CD4-positive, alpha-beta T cell treated with Interferon alpha-2 for 1 hour (primary cell): ENCODE measurements around the gene ODAD3.
"Not testable (repeated sequence)": the region's sequence is repeated elsewhere in the genome, so short reads cannot be mapped to it uniquely, and the experiment has no call there.

Source experiments
- DNase-seq, 2 donors: peaks; one replicate each; pipeline ENCODE4 v3.0.0-alpha.2; 2020 to 2022

The ODAD3 gene

GRCh38 chr19:11401808-11402543 lies 32.9 kb downstream of the ODAD3 start:
- no peak for DNase-seq

GRCh38 chr19:11400798-11401197 lies 34.1 kb downstream of the ODAD3 start:
- no peak for DNase-seq

- no peak for DNase-seq
Measured at GRCh38 chr19:11399667-11400066, 35.3 kb downstream of the ODAD3 start.

- DNase-seq: no peak
Measured at GRCh38 chr19:11397089-11397610, 37.8 kb downstream of the ODAD3 start.

GRCh38 chr19:11390933-11391680 lies 43.8 kb downstream of the ODAD3 start:
- no peak for DNase-seq

GRCh38 chr19:11390359-11390758 lies 44.6 kb downstream of the ODAD3 start:
- DNase-seq: no peak

GRCh38 chr19:11387162-11388034 lies 47.5 kb downstream of the ODAD3 start:
- peak; percentile 13 to 27 for DNase-seq

GRCh38 chr19:11384778-11385129 lies 50.2 kb downstream of the ODAD3 start:
- DNase-seq: no peak

- no peak for DNase-seq
Measured at GRCh38 chr19:11383706-11384048, 51.2 kb downstream of the ODAD3 start.

- peak; percentile 47 to 53 for DNase-seq
Measured at GRCh38 chr19:11382898-11383705, 51.8 kb downstream of the ODAD3 start.

GRCh38 chr19:11380653-11381537 lies 54.0 kb downstream of the ODAD3 start:
- peak; percentile 98 to 99 for DNase-seq

- DNase-seq: no peak
Measured at GRCh38 chr19:11379857-11380350, 55.0 kb downstream of the ODAD3 start.

- DNase-seq: not testable (repeated sequence)
Measured at GRCh38 chr19:11379269-11379845, 55.6 kb downstream of the ODAD3 start.

- peak in 1 of 2 donors; percentile 8 for DNase-seq
Measured at GRCh38 chr19:11378319-11379189, 56.4 kb downstream of the ODAD3 start.

GRCh38 chr19:11377756-11378155 lies 57.2 kb downstream of the ODAD3 start:
- DNase-seq: no peak

- DNase-seq: no peak
Measured at GRCh38 chr19:11377237-11377636, 57.7 kb downstream of the ODAD3 start.

GRCh38 chr19:11375143-11375948 lies 59.6 kb downstream of the ODAD3 start:
- peak; percentile 71 to 81 for DNase-seq

GRCh38 chr19:11374433-11375142 lies 60.3 kb downstream of the ODAD3 start, which contains the start of gene SWSAP1:
Gene SWSAP1, plus strand, starts transcription at chr19:11374666. Its CDS starts 15 bp downstream, at chr19:11374681.
- DNase-seq: peak; percentile 99
